Hepatocyte (in vitro differentiated cells): Measurements from ENCODE around the gene PAX3. TPM values are rescaled to one million over a fixed set of nuclear protein-coding genes. Genes with fewer than 3 reads are reported as not detected.

ENCODE experiments used
- DNase-seq: peaks from one replicate; pipeline ENCODE4 v3.0.0-alpha.2; 2016; ENCODE audit warnings: low spot score
- H2AFZ ChIP-seq: fragments of 200-600 bp; sonication (generic); 2 replicates; pipeline ENCODE4 v1.6.0; 2016; ENCODE audit warnings: antibody characterized with exemption, mild to moderate bottlenecking
- H3K27ac ChIP-seq: fragments of 200-600 bp; sonication (generic); 2 replicates; pipeline ENCODE4 v1.5.1; 2016; ENCODE audit warnings: mild to moderate bottlenecking
- H3K27me3 ChIP-seq: fragments of 200-600 bp; sonication (generic); 2 replicates; pipeline ENCODE4 v1.6.1; 2016
- H3K36me3 ChIP-seq: fragments of 200-600 bp; sonication (generic); replicated peaks from 2 replicates; pipeline ENCODE4 v1.5.1; 2016; ENCODE audit warnings: low read depth; ENCODE audit not compliant: insufficient read depth
- H3K4me1 ChIP-seq: fragments of 200-600 bp; sonication (generic); 2 replicates; pipeline ENCODE4 v1.5.1; 2016; ENCODE audit warnings: mild to moderate bottlenecking, moderate library complexity; ENCODE audit not compliant: insufficient read depth
- H3K4me2 ChIP-seq: fragments of 200-600 bp; sonication (generic); 2 replicates; pipeline ENCODE4 v1.6.0; 2016
- H3K4me3 ChIP-seq: fragments of 200-600 bp; sonication (generic); 2 replicates; pipeline ENCODE4 v1.5.1; 2016; ENCODE audit warnings: mild to moderate bottlenecking
- H3K79me2 ChIP-seq: fragments of 200-600 bp; sonication (generic); 2 replicates; pipeline ENCODE4 v1.6.0; 2017; ENCODE audit warnings: mild to moderate bottlenecking
- H3K9me2 ChIP-seq: fragments of 200-600 bp; sonication (generic); replicated peaks from 2 replicates; pipeline ENCODE4 v1.6.0; 2017; ENCODE audit warnings: mild to moderate bottlenecking; ENCODE audit not compliant: insufficient read depth
- H3K9me3 ChIP-seq: fragments of 200-600 bp; sonication (generic); 2 replicates; pipeline ENCODE4 v1.5.1; 2016; ENCODE audit warnings: low read depth, mild to moderate bottlenecking
- H4K20me1 ChIP-seq: fragments of 200-600 bp; sonication (generic); 2 replicates; pipeline ENCODE4 v1.6.0; 2016; ENCODE audit warnings: mild to moderate bottlenecking; ENCODE audit not compliant: insufficient read depth, poor library complexity, severe bottlenecking
- CTCF ChIP-seq: fragments of 200-600 bp; sonication (generic); IDR thresholded peaks from 2 replicates; pipeline ENCODE4 v1.5.1; 2016; ENCODE audit warnings: antibody characterized with exemption, mild to moderate bottlenecking; ENCODE audit not compliant: poor library complexity
- EZH2 ChIP-seq: fragments of 200-600 bp; sonication (generic); IDR thresholded peaks from 2 replicates; pipeline ENCODE4 v1.6.1; 2016; ENCODE audit warnings: antibody characterized with exemption, mild to moderate bottlenecking, borderline replicate concordance
- EZH2phosphoT487 ChIP-seq: fragments of 200-600 bp; sonication (generic); IDR thresholded peaks from one replicate; pipeline ENCODE4 v1.6.1; 2018; ENCODE audit warnings: antibody characterized with exemption, mild to moderate bottlenecking, low read depth, moderate library complexity; ENCODE audit not compliant: unreplicated experiment, severe bottlenecking
- WGBS: methylation state at CpG from one replicate; pipeline ENCODE4 v1.1.6; 2016; ENCODE audit warnings: low lambda C conversion rate; ENCODE audit errors: missing lambda C conversion rate; 5-methylcytosine and 5-hydroxymethylcytosine counted together
- polyA plus RNA-seq: library from polyadenylated mRNA; unstranded; fragments of >200 nt; fragmentation: Nextera tagmentation; extraction: Ambion mirVana; gene quantifications from 2 replicates; pipeline ENCODE4 v1.2.1, GENCODE V29; 2016
- total RNA-seq: library from RNA; depleted of rRNA; stranded (reverse); fragments of >200 nt; gene quantifications from 2 replicates; pipeline ENCODE4 v1.2.3, GENCODE V29; 2014

The PAX3 gene
- total and polyA plus RNA-seq, 2 experiments from 2014 or later: not detected

GRCh38 chr2:222176890-222177289, 121.9 kb downstream of the PAX3 start:
- no peaks in the 10 kb centered on the region for H3K36me3 ChIP-seq
- H3K4me2 ChIP-seq: no peak overlapping the region
- no peak overlapping the region for H3K27ac ChIP-seq
- no peak overlapping the region for H2AFZ ChIP-seq
- no peak for DNase-seq
- no peaks in the 10 kb centered on the region for H3K79me2 ChIP-seq
- no peaks in the 10 kb centered on the region for H3K9me2 ChIP-seq
- no peak for TF ChIP-seq EZH2phosphoT487
- no peak for TF ChIP-seq EZH2
- no peak for TF ChIP-seq CTCF
- no peaks in the 10 kb centered on the region for H4K20me1 ChIP-seq
- 21% methylated on average over 3 of the region's 3 CpGs for WGBS
- no peak overlapping the region for H3K4me3 ChIP-seq
- no peaks in the 10 kb centered on the region for H3K9me3 ChIP-seq
- H3K27me3 ChIP-seq: peaks cover 7% of the 10 kb centered on the region
- H3K4me1 ChIP-seq: no peaks in the 10 kb centered on the region

- H3K79me2 ChIP-seq: no peaks in the 10 kb centered on the region
- no peak for DNase-seq
- H3K9me2 ChIP-seq: no peaks in the 10 kb centered on the region
- H3K27ac ChIP-seq: no peak overlapping the region
- H3K27me3 ChIP-seq: peaks cover 7% of the 10 kb centered on the region
- H2AFZ ChIP-seq: no peak overlapping the region
- no peaks in the 10 kb centered on the region for H4K20me1 ChIP-seq
- no peaks in the 10 kb centered on the region for H3K9me3 ChIP-seq
- no peak for TF ChIP-seq EZH2phosphoT487
- TF ChIP-seq EZH2: no peak
- no peak for TF ChIP-seq CTCF
- 13% methylated on average over 3 of the region's 3 CpGs for WGBS
- H3K4me2 ChIP-seq: no peak overlapping the region
- H3K36me3 ChIP-seq: no peaks in the 10 kb centered on the region
- H3K4me1 ChIP-seq: no peaks in the 10 kb centered on the region
- H3K4me3 ChIP-seq: no peak overlapping the region
Observed at GRCh38 chr2:222174450-222174849, 124.3 kb downstream of the PAX3 start.

- Histone ChIP-seq H3K4me1 (no peaks in the 10 kb centered on the region), H3K36me3 (no peaks in the 10 kb centered on the region), H3K27ac (no peak overlapping the region), H3K4me3 (no peak overlapping the region), H3K9me3 (no peaks in the 10 kb centered on the region), H3K27me3 (peaks cover 7% of the 10 kb centered on the region), H3K9me2 (no peaks in the 10 kb centered on the region), H3K79me2 (no peaks in the 10 kb centered on the region), H4K20me1 (no peaks in the 10 kb centered on the region), H2AFZ (no peak overlapping the region), H3K4me2 (no peak overlapping the region)
- TF ChIP-seq CTCF (no peak), EZH2 (no peak), EZH2phosphoT487 (no peak)
- no peak for DNase-seq
- WGBS: 67% methylated on average over 4 of the region's 4 CpGs
Observed at GRCh38 chr2:222169346-222169745, 129.5 kb downstream of the PAX3 start.

GRCh38 chr2:222167762-222168161, 131.0 kb downstream of the PAX3 start:
- Histone ChIP-seq H3K4me2 (no peak overlapping the region), H3K79me2 (no peaks in the 10 kb centered on the region), H3K27me3 (no peaks in the 10 kb centered on the region), H3K4me1 (no peaks in the 10 kb centered on the region), H3K4me3 (no peak overlapping the region), H3K9me2 (no peaks in the 10 kb centered on the region), H3K9me3 (no peaks in the 10 kb centered on the region), H2AFZ (no peak overlapping the region), H3K27ac (no peak overlapping the region), H4K20me1 (no peaks in the 10 kb centered on the region), H3K36me3 (no peaks in the 10 kb centered on the region)
- TF ChIP-seq EZH2phosphoT487 (no peak), CTCF (no peak), EZH2 (no peak)
- WGBS: 88% methylated on average over 8 of the region's 8 CpGs
- DNase-seq: no peak
